ENCODE results near the gene OR51B2.
"Not testable (repeated sequence)": the region's sequence is repeated elsewhere in the genome, so short reads cannot be mapped to it uniquely, and the experiment has no call there.

Gene OR51B2

DNA sequence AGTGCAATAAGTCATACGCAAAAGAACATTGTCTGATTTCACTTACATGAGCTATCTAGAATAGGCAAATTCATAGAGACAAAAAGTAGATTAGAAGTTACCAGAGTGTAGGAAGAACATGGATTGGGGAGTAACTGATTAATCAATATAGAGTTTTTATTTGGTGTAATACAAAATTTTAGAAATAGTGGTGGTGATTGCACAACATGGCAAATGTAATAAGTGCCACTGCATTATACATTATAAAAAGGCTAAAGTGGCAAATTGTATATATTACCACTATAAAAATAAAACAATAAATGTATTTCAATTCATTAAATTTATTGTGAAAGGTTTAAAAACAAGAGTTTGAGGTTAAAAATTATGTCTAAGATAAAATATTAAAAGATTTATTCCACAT, 13.7 kb downstream of the OR51B2 start:
- DNase-seq = no peak

DNA sequence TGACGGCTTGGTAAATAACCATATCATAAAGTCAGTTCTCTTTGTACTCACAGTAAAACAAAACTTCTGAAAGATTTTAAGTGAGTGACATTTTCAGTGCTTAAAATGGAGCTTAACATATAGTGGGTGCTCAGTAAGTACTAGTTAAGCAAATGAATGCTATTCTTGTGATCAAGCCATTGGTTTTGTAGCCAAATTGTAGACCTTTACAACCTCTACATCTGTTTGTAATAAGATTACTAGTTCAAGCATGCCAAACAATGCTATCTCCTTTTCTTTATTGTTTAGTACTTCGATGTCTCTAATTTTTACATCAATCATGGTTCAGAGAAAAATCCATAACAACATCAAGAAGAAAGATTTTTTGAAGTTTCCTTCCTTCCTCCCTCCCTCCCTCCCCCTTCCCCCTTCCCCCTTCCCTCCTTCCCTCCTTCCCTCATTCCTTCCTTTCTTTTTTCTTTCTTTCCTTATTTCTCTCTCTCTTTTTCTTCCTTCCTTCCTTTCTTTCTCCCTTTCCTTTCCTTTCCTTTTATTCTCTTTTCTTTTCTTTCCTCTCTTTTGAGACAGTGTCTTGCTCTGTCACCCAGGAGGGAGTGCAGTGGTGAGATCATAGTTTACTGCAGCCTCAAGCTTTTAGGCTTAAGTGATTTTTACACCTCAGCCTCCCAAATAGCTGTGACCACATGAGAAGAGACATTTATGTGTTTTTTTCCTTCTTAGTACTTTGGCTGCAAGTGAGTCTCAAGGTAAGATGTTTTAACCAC, 16.7 kb downstream of the OR51B2 start:
- no peak for DNase-seq

DNA sequence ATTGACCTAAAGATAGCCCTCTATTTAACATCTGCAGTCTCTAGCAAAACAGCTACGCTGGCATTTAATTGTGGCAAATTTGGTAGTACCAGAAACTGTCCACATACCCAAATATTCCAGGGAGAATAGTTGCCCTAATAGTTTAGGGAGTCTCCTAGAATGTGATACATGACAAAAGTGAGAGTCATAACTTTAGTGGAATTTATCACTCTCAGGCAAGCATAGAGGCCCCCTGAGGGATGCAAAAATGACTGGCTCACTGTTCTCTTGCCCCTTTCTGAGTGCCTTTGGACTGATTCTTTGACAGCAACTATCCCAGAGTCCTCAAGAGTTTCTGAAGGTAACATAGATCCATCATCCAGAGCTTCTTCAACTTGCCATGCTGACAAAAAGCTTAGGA, 20.1 kb downstream of the OR51B2 start:
- no peak for DNase-seq

- DNase-seq = no peak
Measured at GRCh38 chr11:5303626-5304025, 20.5 kb downstream of the OR51B2 start.

GRCh38 chr11:5301846-5302245, 22.3 kb downstream of the OR51B2 start, which contains the start of gene OR51B4:
Gene OR51B4 (minus strand): TSS chr11:5301946. CDS start chr11:5301946, 0 bp downstream.
- DNase-seq = no peak

DNA sequence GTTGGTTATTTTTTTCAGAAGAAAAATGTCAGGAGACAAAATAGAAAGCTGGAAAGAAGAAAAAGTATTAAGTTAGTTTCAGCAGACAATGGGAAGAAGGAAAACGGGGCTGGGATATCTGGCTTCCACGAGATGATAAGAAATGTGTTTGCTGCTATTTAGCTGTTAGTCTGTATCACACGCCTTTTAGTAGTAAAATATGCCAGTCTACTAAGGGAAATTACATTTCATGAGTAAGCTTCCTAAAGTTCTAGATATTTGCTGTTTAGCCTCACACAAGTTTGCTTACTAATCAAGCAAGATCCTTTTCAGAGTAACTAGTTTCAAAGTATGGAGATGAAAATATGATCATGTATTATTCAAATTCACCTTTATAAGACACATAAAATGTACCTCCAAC, 23.8 kb downstream of the OR51B2 start:
- no peak for DNase-seq

DNA sequence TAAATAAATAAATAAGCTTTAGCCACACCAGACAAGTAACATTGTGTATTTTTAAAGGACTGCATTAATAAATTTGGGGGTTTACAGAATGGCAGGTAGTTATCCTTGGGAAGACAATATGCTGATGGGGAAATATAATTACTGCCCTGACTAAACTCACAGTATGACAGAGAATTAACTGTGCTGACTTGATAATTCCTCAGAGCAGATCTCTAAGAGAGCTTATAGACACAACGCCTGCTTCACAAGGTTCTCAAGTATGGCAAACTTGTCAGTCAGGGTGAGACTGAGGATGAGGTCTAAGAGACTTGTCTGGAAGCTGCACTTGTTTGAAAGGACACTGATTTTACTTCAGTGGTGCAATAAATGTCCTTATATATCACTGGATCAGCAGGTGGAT, 25.6 kb downstream of the OR51B2 start:
- DNase-seq = no peak

- DNase-seq = no peak
Measured at GRCh38 chr11:5297721-5298323, 26.3 kb downstream of the OR51B2 start.

GRCh38 chr11:5294342-5294995, 29.6 kb downstream of the OR51B2 start:
- DNase-seq = not testable (repeated sequence)

DNA sequence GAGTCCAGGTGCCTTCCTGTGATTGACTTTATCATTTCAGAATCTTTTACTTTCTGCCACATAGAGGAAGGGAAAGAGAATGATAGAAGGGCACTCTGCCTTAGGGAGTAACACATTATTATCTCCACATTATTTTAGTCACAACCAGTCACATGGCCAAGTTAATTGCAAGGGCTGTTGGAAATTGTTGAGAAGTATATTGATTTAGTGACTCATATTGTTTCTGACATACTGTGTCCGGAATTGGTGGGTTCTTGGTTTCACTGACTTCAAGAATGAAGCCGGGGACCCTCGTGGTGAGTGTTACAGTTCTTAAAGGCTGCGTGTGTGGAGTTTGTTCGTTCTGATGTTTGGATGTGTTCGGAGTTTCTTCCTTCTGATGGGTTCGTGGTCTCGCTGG, 31.1 kb downstream of the OR51B2 start:
- DNase-seq = no peak

GRCh38 chr11:5291207-5291838, 32.8 kb downstream of the OR51B2 start:
- DNase-seq = no peak

DNA sequence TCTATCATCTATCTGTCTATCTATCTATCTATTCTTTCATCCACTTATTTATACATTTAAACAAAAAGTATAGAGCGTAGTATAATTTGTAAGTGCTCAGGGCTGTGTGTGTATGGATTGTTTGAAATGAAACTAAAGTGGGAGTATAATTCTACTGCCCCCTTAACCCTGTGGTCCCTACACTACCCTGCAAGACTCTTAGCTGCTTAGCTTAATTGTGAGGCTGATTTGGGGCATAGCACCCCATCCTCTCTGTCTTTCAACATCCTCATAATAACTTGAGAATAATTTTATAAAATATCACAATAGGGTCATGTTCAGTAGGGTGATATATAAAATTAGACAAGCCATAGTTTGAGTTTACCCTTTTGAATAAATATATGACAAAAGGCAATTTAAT, 34.0 kb downstream of the OR51B2 start:
- no peak for DNase-seq

DNA sequence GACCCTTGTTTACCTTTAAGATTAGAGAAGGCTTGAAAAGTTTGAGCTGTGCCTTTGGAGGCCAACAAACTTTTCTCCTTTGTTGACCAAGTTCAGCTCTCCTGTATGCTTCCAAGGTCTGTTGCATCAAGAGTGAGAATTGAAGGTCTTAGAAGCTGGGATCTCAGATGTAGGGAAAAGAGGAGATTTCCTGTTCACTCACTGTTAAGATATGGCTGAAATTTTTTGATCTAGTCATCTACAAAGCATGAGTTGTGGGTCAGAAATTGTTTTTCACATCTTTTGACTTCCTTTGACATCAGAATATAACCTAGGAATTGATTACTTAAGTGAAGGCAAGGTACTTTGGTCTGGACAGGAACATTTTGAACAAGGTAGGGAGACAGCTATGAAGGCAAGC, 34.4 kb downstream of the OR51B2 start:
- DNase-seq = no peak

DNA sequence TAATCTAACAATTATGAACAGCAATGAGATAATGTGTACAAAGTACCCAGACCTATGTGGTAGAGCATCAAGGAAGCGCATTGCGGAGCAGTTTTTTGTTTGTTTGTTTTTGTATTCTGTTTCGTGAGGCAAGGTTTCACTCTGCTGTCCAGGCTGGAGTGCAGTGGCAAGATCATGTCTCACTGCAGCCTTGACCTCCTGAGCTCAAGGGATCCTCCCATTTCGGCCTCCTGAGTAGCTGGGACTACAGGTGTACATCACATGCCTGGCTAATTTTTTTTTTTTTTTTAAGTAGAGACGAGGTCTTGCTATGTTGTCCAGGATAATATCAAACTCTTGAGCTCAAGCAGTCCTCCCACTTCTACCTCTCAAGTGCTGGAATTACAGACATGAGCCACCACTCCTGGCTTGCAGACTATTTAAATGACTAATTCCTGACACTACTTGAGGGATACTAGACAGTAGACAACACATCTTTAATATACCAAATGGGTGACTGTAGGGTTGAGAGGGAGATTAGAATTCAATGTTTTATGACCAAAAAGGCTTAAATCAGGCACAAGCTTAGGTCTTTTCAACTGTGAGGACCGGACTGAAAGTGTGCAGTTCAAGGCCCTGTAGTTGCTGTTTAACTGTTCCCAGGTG, 35.1 kb downstream of the OR51B2 start:
- DNase-seq = no peak

DNA sequence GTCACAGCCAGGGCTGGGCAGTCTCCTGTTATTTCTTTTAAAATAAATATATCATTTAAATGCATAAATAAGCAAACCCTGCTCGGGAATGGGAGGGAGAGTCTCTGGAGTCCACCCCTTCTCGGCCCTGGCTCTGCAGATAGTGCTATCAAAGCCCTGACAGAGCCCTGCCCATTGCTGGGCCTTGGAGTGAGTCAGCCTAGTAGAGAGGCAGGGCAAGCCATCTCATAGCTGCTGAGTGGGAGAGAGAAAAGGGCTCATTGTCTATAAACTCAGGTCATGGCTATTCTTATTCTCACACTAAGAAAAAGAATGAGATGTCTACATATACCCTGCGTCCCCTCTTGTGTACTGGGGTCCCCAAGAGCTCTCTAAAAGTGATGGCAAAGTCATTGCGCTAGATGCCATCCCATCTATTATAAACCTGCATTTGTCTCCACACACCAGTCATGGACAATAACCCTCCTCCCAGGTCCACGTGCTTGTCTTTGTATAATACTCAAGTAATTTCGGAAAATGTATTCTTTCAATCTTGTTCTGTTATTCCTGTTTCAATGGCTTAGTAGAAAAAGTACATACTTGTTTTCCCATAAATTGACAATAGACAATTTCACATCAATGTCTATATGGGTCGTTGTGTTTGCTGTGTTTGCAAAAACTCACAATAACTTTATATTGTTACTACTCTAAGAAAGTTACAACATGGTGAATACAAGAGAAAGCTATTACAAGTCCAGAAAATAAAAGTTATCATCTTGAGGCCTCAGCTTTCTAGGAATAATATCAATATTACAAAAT, 35.8 kb downstream of the OR51B2 start:
- no peak for DNase-seq

DNA sequence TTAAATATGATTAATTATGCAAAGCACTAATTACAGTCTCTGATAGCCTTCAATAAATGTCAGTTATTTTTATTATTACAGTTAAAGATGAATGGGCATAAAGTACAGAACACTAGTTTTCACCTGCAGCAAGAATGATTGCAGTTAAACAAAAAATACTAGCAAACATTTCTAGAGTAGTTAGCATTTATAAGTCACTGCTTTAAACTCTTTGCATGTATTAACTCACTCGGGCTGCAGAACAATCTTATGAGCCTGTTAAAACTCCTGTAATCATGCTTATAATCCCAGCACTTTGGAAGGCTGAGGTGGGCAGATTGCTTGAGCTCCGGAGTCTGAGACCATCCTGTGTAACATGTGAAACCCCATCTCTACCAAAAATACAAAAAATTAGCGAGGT, 37.2 kb downstream of the OR51B2 start:
- no peak for DNase-seq

- DNase-seq = no peak
Measured at GRCh38 chr11:5286351-5286750, 37.7 kb downstream of the OR51B2 start.

- no peak for DNase-seq
Measured at GRCh38 chr11:5285703-5286340, 38.3 kb downstream of the OR51B2 start.

DNA sequence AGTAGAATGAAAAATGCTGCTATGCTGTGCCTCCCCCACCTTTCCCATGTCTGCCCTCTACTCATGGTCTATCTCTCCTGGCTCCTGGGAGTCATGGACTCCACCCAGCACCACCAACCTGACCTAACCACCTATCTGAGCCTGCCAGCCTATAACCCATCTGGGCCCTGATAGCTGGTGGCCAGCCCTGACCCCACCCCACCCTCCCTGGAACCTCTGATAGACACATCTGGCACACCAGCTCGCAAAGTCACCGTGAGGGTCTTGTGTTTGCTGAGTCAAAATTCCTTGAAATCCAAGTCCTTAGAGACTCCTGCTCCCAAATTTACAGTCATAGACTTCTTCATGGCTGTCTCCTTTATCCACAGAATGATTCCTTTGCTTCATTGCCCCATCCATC, 39.5 kb downstream of the OR51B2 start:
- no peak for DNase-seq

DNA sequence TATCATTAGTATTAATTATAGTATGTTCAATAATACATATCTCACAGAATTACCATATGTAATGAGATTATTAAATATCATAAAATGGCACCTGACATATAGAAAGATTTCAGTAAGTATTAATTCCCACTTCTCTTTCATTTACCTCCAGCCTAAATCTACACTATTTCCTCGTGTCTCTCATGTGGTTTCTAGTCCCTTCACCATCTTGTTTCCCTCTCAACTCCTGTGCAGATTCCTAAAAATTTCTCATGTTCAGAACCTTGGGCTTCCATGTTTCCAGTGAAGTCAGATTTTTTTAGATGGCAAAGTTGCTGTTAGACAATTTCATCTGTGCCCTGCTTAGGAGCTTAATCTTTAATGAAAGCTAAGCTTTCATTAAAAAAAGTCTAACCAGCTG, 40.2 kb downstream of the OR51B2 start:
- no peak for DNase-seq

DNA sequence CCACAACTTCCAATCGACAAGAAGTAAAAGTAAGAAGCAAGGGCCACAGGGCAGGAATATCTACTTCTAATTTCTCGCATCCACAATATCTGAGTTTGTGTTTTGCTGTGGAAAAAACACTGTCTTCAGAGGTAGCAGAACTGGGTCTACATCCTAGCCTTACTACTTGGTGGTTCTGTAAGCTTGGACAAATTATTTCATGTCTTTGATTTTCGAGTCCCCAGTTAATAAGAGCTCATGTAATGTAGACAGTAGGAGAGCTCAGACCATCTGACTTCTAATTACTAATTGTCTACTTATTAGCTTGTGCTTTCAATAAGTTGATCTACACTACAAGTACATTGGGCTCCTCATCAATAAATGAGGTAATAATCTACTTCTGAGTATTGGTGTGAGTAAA, 41.0 kb downstream of the OR51B2 start:
- no peak for DNase-seq

DNA sequence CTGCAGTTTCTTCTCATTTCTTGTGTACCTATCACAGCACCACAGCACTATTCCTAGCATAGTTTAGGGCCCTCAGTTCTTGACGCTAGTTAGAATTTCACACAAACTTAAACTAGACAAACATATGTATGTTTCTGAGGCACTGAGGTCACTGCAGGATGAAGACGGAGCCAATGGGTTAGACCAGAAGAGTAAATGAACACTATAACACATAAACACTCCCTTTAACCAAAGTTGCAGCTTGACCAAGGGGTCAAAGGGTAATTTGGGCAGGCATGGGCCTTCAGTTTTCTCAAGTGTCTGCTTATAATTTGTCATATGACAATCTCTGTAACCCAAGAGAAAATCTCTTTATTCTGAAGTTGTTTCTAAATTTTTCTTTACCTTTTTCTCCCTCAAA, 41.5 kb downstream of the OR51B2 start:
- DNase-seq = no peak

Measured in stimulated activated CD4-positive, alpha-beta T cell treated with anti-CD3 and anti-CD28 coated beads, Interleukin-12 subunit alpha, Interleukin-12 subunit beta, amount 100 ng/mL, for 4 hours (primary cell).